H9 (cell line): ENCODE data around the gene OSBPL8. TPM values are rescaled to one million over a fixed set of nuclear protein-coding genes. Genes with fewer than 3 reads are reported as not detected.

Source experiments
- DNase-seq: peaks from one replicate; pipeline ENCODE4 v3.0.0-alpha.2; 2017
- H2AFZ ChIP-seq: one replicate; pipeline ENCODE4 v1.6.1; 2013; ENCODE audit warnings: mild to moderate bottlenecking, low read length, control low read depth, moderate library complexity
- H2AK5ac ChIP-seq: 2 replicates; pipeline ENCODE4 v1.6.1; 2013; ENCODE audit warnings: low read length, control low read depth, mixed read lengths; ENCODE audit not compliant: insufficient read length
- H2BK120ac ChIP-seq: one replicate; pipeline ENCODE4 v1.6.1; 2013; ENCODE audit warnings: low read depth, mild to moderate bottlenecking, low read length, control low read depth, inconsistent platforms; ENCODE audit not compliant: poor library complexity, severe bottlenecking
- H2BK12ac ChIP-seq: 2 replicates; pipeline ENCODE4 v1.6.1; 2013; ENCODE audit warnings: low read length, control low read depth, mixed read lengths, low read depth; ENCODE audit not compliant: insufficient read length
- H2BK15ac ChIP-seq: 2 replicates; pipeline ENCODE4 v1.6.1; 2013; ENCODE audit warnings: low read depth, low read length, control low read depth
- H2BK20ac ChIP-seq: one replicate; pipeline ENCODE4 v1.6.1; 2013; ENCODE audit warnings: low read depth, mild to moderate bottlenecking, low read length, control low read depth, inconsistent platforms; ENCODE audit not compliant: poor library complexity, severe bottlenecking
- H2BK5ac ChIP-seq: 2 replicates; pipeline ENCODE4 v1.6.1; 2013; ENCODE audit warnings: low read length, control low read depth, mixed read lengths; ENCODE audit not compliant: insufficient read length
- H3K14ac ChIP-seq: 2 replicates; pipeline ENCODE4 v1.6.1; 2013; ENCODE audit warnings: low read length, control low read depth; ENCODE audit not compliant: insufficient read depth
- H3K18ac ChIP-seq: 2 replicates; pipeline ENCODE4 v1.6.1; 2013; ENCODE audit warnings: low read depth, mild to moderate bottlenecking, mixed read lengths, low read length, control low read depth; ENCODE audit not compliant: insufficient read length
- H3K23ac ChIP-seq: 2 replicates; pipeline ENCODE4 v1.6.1; 2013; ENCODE audit warnings: low read length, control low read depth, mixed read lengths, low read depth; ENCODE audit not compliant: insufficient read length
- H3K23me2 ChIP-seq: 2 replicates; pipeline ENCODE4 v1.6.1; 2013; ENCODE audit warnings: low read depth, mild to moderate bottlenecking, mixed read lengths, low read length, control low read depth; ENCODE audit not compliant: insufficient read length, poor library complexity, severe bottlenecking
- H3K27ac ChIP-seq: 2 replicates; pipeline ENCODE4 v1.5.1; 2013; ENCODE audit warnings: low read length, control low read depth, mixed read lengths, low read depth; ENCODE audit not compliant: insufficient read length
- H3K27me3 ChIP-seq: 2 replicates; pipeline ENCODE4 v1.6.1; 2013; ENCODE audit warnings: low read length, control low read depth, inconsistent platforms; ENCODE audit not compliant: insufficient read depth
- H3K4ac ChIP-seq: 2 replicates; pipeline ENCODE4 v1.6.1; 2013; ENCODE audit warnings: low read depth, mild to moderate bottlenecking, control low read depth, inconsistent platforms, low read length, moderate library complexity
- H3K4me1 ChIP-seq: 2 replicates; pipeline ENCODE4 v1.6.1; 2013; ENCODE audit warnings: low read length, control low read depth, inconsistent platforms; ENCODE audit not compliant: insufficient read depth
- H3K4me2 ChIP-seq: 2 replicates; pipeline ENCODE4 v1.6.1; 2013; ENCODE audit warnings: low read length, control low read depth, mixed read lengths; ENCODE audit not compliant: insufficient read length, insufficient read depth
- H3K56ac ChIP-seq: 2 replicates; pipeline ENCODE4 v1.6.1; 2013; ENCODE audit warnings: low read depth, mild to moderate bottlenecking, mixed read lengths, low read length, control low read depth; ENCODE audit not compliant: insufficient read length
- H3K79me1 ChIP-seq: 2 replicates; pipeline ENCODE4 v1.6.1; 2013; ENCODE audit warnings: low read depth, mild to moderate bottlenecking, moderate library complexity, low read length, control low read depth, inconsistent platforms; ENCODE audit not compliant: insufficient read depth, poor library complexity, severe bottlenecking
- H3K79me2 ChIP-seq: 2 replicates; pipeline ENCODE4 v1.6.1; 2013; ENCODE audit warnings: low read length, control low read depth, inconsistent platforms; ENCODE audit not compliant: insufficient read depth
- H3K9ac ChIP-seq: 2 replicates; pipeline ENCODE4 v1.6.1; 2013; ENCODE audit warnings: low read length, control low read depth, mixed read lengths; ENCODE audit not compliant: insufficient read length; ENCODE audit errors: extremely low read depth
- H3K9me3 ChIP-seq: one replicate; pipeline ENCODE4 v1.6.1; 2013; ENCODE audit warnings: low read depth, low read length, inconsistent platforms; ENCODE audit not compliant: control insufficient read depth
- H3T11ph ChIP-seq: one replicate; pipeline ENCODE4 v1.6.1; 2013; ENCODE audit warnings: mild to moderate bottlenecking, low read length, control low read depth, inconsistent platforms
- H4K20me1 ChIP-seq: one replicate; pipeline ENCODE4 v1.6.1; 2013; ENCODE audit not compliant: control insufficient read depth, insufficient read length, insufficient read depth
- H4K5ac ChIP-seq: 2 replicates; pipeline ENCODE4 v1.6.1; 2013; ENCODE audit warnings: low read depth, mild to moderate bottlenecking, mixed read lengths, low read length, control low read depth; ENCODE audit not compliant: insufficient read length
- H4K8ac ChIP-seq: replicated peaks from 2 replicates; pipeline ENCODE4 v1.6.1; 2013; ENCODE audit warnings: low read length, control low read depth, mixed read lengths, low read depth; ENCODE audit not compliant: insufficient read length
- H4K91ac ChIP-seq: 2 replicates; pipeline ENCODE4 v1.6.1; 2013; ENCODE audit warnings: low read depth, mild to moderate bottlenecking, moderate library complexity, mixed read lengths, low read length, control low read depth; ENCODE audit not compliant: insufficient read length
- H3K27ac Mint-ChIP-seq, 3 experiments: 2 replicates in 2 of 3; 3 replicates in 1 of 3; pipeline ENCODE4 v1.8.0; 2020 to 2021; ENCODE audit warnings: mixed read lengths in 3 of 3, mild to moderate bottlenecking in 1 of 3, moderate library complexity in 1 of 3
- H3K27me3 Mint-ChIP-seq: 2 replicates; pipeline ENCODE4 v1.8.0; 2021; ENCODE audit warnings: low read depth, mild to moderate bottlenecking, moderate library complexity, mixed read lengths
- H3K36me3 Mint-ChIP-seq, 3 experiments: 2 replicates in 2 of 3; 3 replicates in 1 of 3; pipeline ENCODE4 v1.8.0; 2020 to 2021; ENCODE audit warnings: low read depth in 3 of 3, mixed read lengths in 3 of 3; ENCODE audit not compliant: insufficient read depth in 1 of 3
- H3K4me1 Mint-ChIP-seq, 2 experiments: 2 replicates each; pipeline ENCODE4 v1.8.0; 2020; ENCODE audit warnings: mixed read lengths in 2 of 2
- H3K4me3 Mint-ChIP-seq, 2 experiments: 2 replicates in 1 of 2; 3 replicates in 1 of 2; pipeline ENCODE4 v1.8.0; 2020 to 2021; ENCODE audit warnings: mild to moderate bottlenecking in 2 of 2, mixed read lengths in 2 of 2, moderate library complexity in 1 of 2
- H3K9me3 Mint-ChIP-seq, 2 experiments: 2 replicates in 1 of 2; 3 replicates in 1 of 2; pipeline ENCODE4 v1.8.0; 2020; ENCODE audit warnings: mild to moderate bottlenecking in 2 of 2, mixed read lengths in 2 of 2, moderate library complexity in 1 of 2
- CTCF ChIP-seq: fragments of 200-600 bp; sonication (generic); conservative IDR thresholded peaks from 3 replicates; pipeline ENCODE4 v1.8.0; 2021; ENCODE audit warnings: antibody characterized with exemption, mild to moderate bottlenecking
- WGBS: extraction: QIAGEN DNeasy Blood & Tissue Kit; methylation state at CpG from one replicate; pipeline ENCODE4 v1.1.7; 2013; ENCODE audit warnings: missing lambda C conversion rate, low lambda C conversion rate, mixed read lengths; ENCODE audit not compliant: insufficient read length; ENCODE audit errors: extremely low coverage; 5-methylcytosine and 5-hydroxymethylcytosine counted together
- total RNA-seq: library from RNA; stranded (reverse); gene quantifications from 2 replicates; pipeline ENCODE4 v1.2.1, GENCODE V29; 2021

OSBPL8 gene
- total RNA-seq, 1 experiment from 2014 or later, result 61.2 TPM

DNA sequence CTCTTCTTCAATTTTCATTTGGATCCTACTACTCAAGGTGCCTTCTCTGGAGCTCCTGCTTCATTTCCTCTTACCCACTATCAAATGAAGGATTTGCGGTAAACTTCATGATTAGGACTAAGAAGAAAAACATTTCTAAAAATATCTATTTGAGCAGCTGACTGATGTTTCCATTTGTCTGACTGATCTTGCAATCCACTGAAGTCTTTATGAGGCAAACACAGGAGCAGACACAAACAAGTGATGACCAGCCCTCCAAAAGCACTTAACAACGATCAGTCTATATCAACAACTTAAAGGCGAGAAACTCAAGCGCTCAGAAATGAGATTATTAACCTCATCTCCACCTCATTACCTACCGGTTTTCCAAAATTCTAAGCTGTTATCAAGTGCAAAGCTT, 26.2 kb downstream of the OSBPL8 start:
- H2BK120ac ChIP-seq, result no peak overlapping the region
- no peaks in the 10 kb centered on the region for H3K9me3 ChIP-seq
- H2BK20ac ChIP-seq, result no peak overlapping the region
- no peak overlapping the region for H3T11ph ChIP-seq
- no peak overlapping the region for H3K18ac ChIP-seq
- H3K4me1 ChIP-seq, result no peaks in the 10 kb centered on the region
- no peak for DNase-seq
- WGBS, result no CpG with 5 or more reads among the region's 5 CpGs
- no peak overlapping the region for H2AFZ ChIP-seq
- H3K4me2 ChIP-seq, result no peak overlapping the region
- H4K5ac ChIP-seq, result no peak overlapping the region
- no peak overlapping the region for H3K9ac ChIP-seq
- H3K27ac Mint-ChIP-seq, result no peak overlapping the region
- no peak overlapping the region for H4K8ac ChIP-seq
- no peaks in the 10 kb centered on the region for H3K79me1 ChIP-seq
- peaks cover 8 to 27% of the 10 kb centered on the region in 2 experiments for H3K4me1 Mint-ChIP-seq
- H3K27me3 Mint-ChIP-seq, result no peaks in the 10 kb centered on the region
- no peak overlapping the region for H3K4me3 Mint-ChIP-seq
- H3K14ac ChIP-seq, result no peak overlapping the region
- H4K91ac ChIP-seq, result no peak overlapping the region
- no peaks in the 10 kb centered on the region for H3K23me2 ChIP-seq
- H4K20me1 ChIP-seq, result no peaks in the 10 kb centered on the region
- H3K79me2 ChIP-seq, result peaks cover 2% of the 10 kb centered on the region; the same call in 1 of the 2 replicates
- peaks cover 0 to 19% (median 6%) of the 10 kb centered on the region in 3 experiments; a peak in 5 of 7 replicates for H3K36me3 Mint-ChIP-seq
- no peak overlapping the region for H3K27ac ChIP-seq
- no peak overlapping the region for H3K4ac ChIP-seq
- no peak overlapping the region for H2BK15ac ChIP-seq
- no peaks in the 10 kb centered on the region for H3K27me3 ChIP-seq
- TF ChIP-seq CTCF, result no peak
- H2AK5ac ChIP-seq, result no peak overlapping the region
- H3K23ac ChIP-seq, result no peak overlapping the region
- peaks cover 0 to 2% of the 10 kb centered on the region in 2 experiments; a peak in 1 of 5 replicates for H3K9me3 Mint-ChIP-seq
- no peak overlapping the region for H3K56ac ChIP-seq
- no peak overlapping the region for H2BK5ac ChIP-seq
- H2BK12ac ChIP-seq, result no peak overlapping the region
